Thymus (tissue), 11 donors: ENCODE data around the gene P3H2. TPM values are rescaled to one million over a fixed set of nuclear protein-coding genes. Genes with fewer than 3 reads are reported as not detected.
"Not testable (repeated sequence)": the region's sequence is repeated elsewhere in the genome, so short reads cannot be mapped to it uniquely, and the experiment has no call there.

Source experiments
- DNase-seq, 9 donors: peaks; one replicate each; pipeline ENCODE4 v3.0.0-alpha.2; 2013; ENCODE audit warnings: low spot score in 9 of 9, low read depth in 6 of 9, missing footprints in 1 of 9
- H3K27ac ChIP-seq, 2 donors: one replicate each; pipeline ENCODE4 v1.5.1; 2013; ENCODE audit warnings: control low read depth in 1 of 2, low read depth in 1 of 2, low read length in 1 of 2, mild to moderate bottlenecking in 1 of 2, moderate library complexity in 1 of 2
- H3K27me3 ChIP-seq, 2 donors: one replicate each; pipeline ENCODE4 v1.5.1; 2013; ENCODE audit warnings: low read length in 1 of 2; ENCODE audit not compliant: control insufficient read depth in 2 of 2, insufficient read depth in 1 of 2
- H3K36me3 ChIP-seq, 2 donors: one replicate each; pipeline ENCODE4 v1.5.1; 2013; ENCODE audit warnings: low read length in 1 of 2, mild to moderate bottlenecking in 1 of 2, moderate library complexity in 1 of 2; ENCODE audit not compliant: control insufficient read depth in 2 of 2, insufficient read depth in 2 of 2
- H3K4me1 ChIP-seq, 2 donors: one replicate each; pipeline ENCODE4 v1.5.1; 2013; ENCODE audit warnings: low read length in 2 of 2; ENCODE audit not compliant: control insufficient read depth in 2 of 2, insufficient read depth in 2 of 2
- H3K4me3 ChIP-seq, 2 donors: one replicate each; pipeline ENCODE4 v1.5.1; 2013; ENCODE audit warnings: low read length in 2 of 2, control low read depth in 1 of 2, mild to moderate bottlenecking in 1 of 2
- H3K9me3 ChIP-seq, 2 donors: one replicate each; pipeline ENCODE4 v1.5.1; 2013; ENCODE audit warnings: low read length in 1 of 2, mild to moderate bottlenecking in 1 of 2; ENCODE audit not compliant: control insufficient read depth in 2 of 2, insufficient read depth in 1 of 2
- WGBS: extraction: QIAGEN DNeasy Blood & Tissue Kit; methylation state at CpG from one replicate; pipeline ENCODE4 v1.1.7; 2013; 5-methylcytosine and 5-hydroxymethylcytosine counted together
- polyA plus RNA-seq: library from polyadenylated mRNA; stranded (reverse); fragments of 200-250 nt; gene quantifications from one replicate; pipeline ENCODE4 v1.2.3, GENCODE V29; 2013
- total RNA-seq: library from RNA; stranded (reverse); fragments of 120-200 nt; gene quantifications from one replicate; pipeline ENCODE4 v1.2.4, GENCODE V29; 2013
- donor health status: healthy.

P3H2 gene
- total and polyA plus RNA-seq, 2 donors = 5.9 to 8.0 TPM

GRCh38 chr3:190083635-190084034 is 37.1 kb downstream of the P3H2 start:
- 89% methylated on average over 3 of the region's 3 CpGs for WGBS
- DNase-seq = no peak
- H3K27me3 ChIP-seq = no peaks in the 10 kb centered on the region
- H3K27ac ChIP-seq = no peak overlapping the region
- no peak overlapping the region for H3K4me3 ChIP-seq
- no peaks in the 10 kb centered on the region for H3K4me1 ChIP-seq
- no peaks in the 10 kb centered on the region for H3K36me3 ChIP-seq
- no peaks in the 10 kb centered on the region for H3K9me3 ChIP-seq

DNA sequence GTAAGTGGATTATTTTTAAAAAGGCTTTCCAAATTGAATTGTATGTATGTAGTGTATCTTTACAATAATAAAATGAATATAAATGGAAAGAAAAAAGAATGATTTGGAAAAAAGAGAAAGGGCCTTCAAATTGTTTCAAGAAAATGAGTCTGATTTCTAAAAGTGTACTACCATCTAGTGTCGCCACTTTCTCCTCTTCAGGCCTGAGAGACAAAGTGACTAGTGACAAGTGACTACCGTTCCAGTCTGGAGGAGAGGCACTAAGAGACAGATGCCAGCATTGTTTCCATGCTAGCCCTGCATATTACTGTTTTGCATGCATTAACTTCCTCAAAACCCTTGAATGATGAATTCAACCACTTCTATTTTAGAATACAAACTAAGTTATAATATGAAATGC is 39.3 kb downstream of the P3H2 start:
- Histone ChIP-seq H3K4me3 (no peak overlapping the region), H3K27me3 (no peaks in the 10 kb centered on the region), H3K36me3 (no peaks in the 10 kb centered on the region), H3K27ac (no peak overlapping the region), H3K9me3 (no peaks in the 10 kb centered on the region), H3K4me1 (no peaks in the 10 kb centered on the region)
- no peak for DNase-seq
- 91% methylated on average over 2 of the region's 2 CpGs for WGBS

- not testable (repeated sequence) for DNase-seq, H3K27ac ChIP-seq, H3K4me1 ChIP-seq, H3K27me3 ChIP-seq, H3K36me3 ChIP-seq, H3K9me3 ChIP-seq, H3K4me3 ChIP-seq
- 100% methylated on average over 2 of the region's 2 CpGs for WGBS
Observed at GRCh38 chr3:190079173-190079572, 41.5 kb downstream of the P3H2 start.

DNA sequence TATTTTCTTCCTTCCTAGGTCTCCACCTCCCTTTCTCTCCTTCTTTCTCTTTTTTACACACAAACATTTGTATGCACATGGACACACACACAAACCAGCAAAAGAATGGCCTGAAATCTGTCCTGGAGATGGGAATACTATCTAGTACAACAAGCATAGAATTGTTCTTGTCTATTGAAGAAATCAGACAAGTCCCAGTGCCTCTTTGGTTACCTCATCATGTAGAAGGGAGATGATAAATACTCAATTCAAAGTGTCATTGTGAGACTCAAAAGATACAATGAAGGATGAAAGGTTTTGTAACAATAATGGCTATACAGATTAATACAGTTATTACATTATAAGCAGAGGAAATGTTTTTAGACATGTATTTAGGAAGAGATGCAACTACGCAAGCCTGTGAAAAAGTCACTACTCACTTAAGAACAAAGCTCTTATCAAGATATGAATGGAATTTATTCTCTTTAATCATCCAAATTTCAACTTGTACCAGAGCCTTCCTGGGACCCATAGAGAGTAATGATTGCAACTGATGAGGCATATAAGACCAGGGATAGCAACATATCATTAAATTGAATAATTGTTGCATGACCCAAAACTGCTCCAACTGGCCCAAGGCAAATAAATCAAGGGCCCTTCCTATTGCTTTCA is 43.2 kb downstream of the P3H2 start:
- Histone ChIP-seq H3K27ac (no peak overlapping the region), H3K4me1 (no peaks in the 10 kb centered on the region), H3K36me3 (no peaks in the 10 kb centered on the region), H3K9me3 (no peaks in the 10 kb centered on the region), H3K27me3 (no peaks in the 10 kb centered on the region), H3K4me3 (no peak overlapping the region)
- DNase-seq = no peak
- WGBS = 97% methylated on average over 1 of the region's 1 CpG

DNA sequence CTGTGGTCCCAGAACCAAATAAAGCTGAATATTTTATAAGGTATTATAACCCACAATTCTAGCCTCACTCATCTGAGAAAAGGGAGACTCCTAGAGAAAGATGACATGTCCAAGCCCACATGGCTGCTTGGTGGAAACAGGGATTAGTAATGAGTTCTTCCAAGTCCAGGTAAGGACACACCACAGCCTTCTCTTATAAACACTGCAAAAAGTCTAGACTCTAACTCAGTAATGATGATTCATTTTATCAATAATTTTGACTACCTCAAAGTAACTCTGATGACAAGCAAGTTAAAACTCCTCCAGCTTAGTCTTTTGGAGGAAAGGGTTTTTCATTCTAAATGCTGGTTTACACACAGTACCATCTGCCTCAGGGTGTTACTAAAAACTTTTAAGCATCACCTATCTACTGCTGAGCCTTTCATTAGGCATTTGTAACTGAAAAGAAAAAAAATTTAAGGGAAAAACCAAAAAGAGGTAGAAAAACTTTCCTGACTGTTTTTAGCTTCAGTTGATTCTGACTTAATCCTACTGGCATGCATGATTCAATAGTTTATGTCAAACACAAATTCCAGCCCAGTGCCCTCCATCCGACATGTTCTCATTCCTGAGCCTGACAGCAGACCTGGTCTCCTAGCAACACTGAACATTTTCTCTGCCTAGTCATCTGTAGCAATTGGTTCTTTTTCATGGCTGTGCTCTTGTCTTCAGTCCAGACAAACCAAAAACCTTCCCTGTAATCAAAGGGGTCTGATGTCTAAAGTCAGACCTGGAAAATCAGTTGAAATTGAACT is 43.9 kb downstream of the P3H2 start:
- no peak overlapping the region for H3K4me3 ChIP-seq
- H3K4me1 ChIP-seq = no peaks in the 10 kb centered on the region
- H3K27ac ChIP-seq = peak overlapping the region in 1 of 2 donors; percentile 13
- no peak for DNase-seq
- no peaks in the 10 kb centered on the region for H3K9me3 ChIP-seq
- H3K27me3 ChIP-seq = no peaks in the 10 kb centered on the region
- WGBS = 94% methylated on average over 1 of the region's 1 CpG
- no peaks in the 10 kb centered on the region for H3K36me3 ChIP-seq

DNA sequence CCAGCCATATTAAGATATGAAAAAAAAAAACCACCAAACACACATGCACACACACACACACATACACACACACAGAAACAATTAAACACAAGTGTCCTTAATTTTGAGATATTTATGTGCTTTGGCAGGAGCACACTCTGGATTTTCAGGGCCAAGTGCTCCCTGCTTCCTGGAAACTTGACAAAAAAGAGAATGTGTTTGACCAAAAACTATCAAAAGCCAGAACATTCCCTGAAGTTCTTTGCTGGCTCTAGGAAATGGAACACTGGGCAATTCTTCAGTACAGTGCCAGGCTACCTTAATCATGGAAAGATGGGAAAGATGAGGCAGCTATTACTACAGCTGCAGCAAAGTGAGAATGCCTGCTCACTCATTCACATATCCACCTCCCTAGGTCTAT is 44.6 kb downstream of the P3H2 start:
- DNase-seq = no peak
- no peak overlapping the region for H3K4me3 ChIP-seq

DNA sequence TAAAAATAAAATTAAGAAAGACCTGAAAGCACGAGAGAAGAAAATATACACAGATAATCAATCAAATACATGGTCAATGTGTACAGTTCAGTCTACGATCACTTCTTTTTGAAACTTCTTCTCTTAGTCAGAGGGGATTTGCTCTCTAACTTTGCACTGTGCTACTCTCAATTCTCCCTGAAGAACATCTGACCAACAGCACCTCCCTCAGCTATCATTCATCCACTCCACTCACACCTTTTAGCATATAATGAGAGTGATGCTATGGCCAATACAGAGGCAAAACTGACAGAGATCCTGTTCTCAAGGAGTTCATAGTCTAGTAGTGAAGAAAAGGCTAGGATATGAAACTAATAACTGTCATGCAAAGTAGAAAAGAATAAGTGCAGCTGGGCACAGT is 45.9 kb downstream of the P3H2 start:
- no peak overlapping the region for H3K27ac ChIP-seq
- H3K4me1 ChIP-seq = no peaks in the 10 kb centered on the region
- DNase-seq = no peak
- no peaks in the 10 kb centered on the region for H3K27me3 ChIP-seq
- H3K4me3 ChIP-seq = no peak overlapping the region
- 96% methylated on average over 2 of the region's 2 CpGs for WGBS
- H3K9me3 ChIP-seq = no peaks in the 10 kb centered on the region
- no peaks in the 10 kb centered on the region for H3K36me3 ChIP-seq

More for the DNA sequence above, 44.6 kb downstream of the P3H2 start:
- no peaks in the 10 kb centered on the region for H3K9me3 ChIP-seq
- H3K27ac ChIP-seq = peak overlapping the region in 1 of 2 donors; percentile 13
- H3K4me1 ChIP-seq = no peaks in the 10 kb centered on the region
- no peaks in the 10 kb centered on the region for H3K27me3 ChIP-seq
- no peaks in the 10 kb centered on the region for H3K36me3 ChIP-seq

DNA sequence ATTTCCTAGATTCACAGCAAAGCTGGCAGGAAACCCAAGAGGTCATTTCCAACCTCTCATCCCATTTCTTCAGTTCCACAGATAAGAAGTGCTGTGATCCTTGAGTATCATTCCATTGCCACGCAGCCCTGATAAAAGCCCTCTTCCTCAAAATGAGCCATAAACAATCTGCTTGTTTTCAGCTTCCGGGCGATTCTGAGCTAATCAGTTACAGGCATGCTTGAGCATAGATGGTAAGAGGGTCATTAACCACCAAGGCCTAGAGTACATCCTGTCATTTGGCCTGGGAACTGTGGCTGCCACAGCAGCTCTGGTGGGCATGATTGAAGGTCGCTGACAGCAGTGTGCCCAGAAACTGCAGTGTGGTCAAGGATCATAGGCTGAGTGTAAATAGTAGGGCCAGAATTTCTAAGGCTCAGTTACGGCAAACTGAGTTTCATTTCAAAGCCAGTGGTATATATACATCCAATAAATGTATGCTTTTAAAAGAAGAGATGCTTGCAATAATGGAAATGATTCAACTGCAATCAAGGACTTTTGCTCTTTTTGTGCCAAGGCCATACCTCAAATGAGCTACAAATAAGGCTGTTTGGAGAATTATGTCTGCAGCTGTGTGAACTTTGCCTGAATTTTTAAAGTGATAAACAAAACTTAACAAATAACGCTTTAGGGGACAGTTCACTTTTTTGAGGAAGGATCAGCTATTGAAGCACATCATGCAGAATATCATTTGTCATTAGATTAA is 47.3 kb downstream of the P3H2 start:
- no peak for DNase-seq
- Histone ChIP-seq H3K36me3 (no peaks in the 10 kb centered on the region), H3K4me1 (no peaks in the 10 kb centered on the region), H3K27me3 (no peaks in the 10 kb centered on the region), H3K9me3 (no peaks in the 10 kb centered on the region), H3K27ac (no peak overlapping the region), H3K4me3 (no peak overlapping the region)
- 50% methylated on average over 6 of the region's 6 CpGs for whole genome bisulfite sequencing

GRCh38 chr3:190072856-190073255 is 47.8 kb downstream of the P3H2 start:
- Histone ChIP-seq H3K4me3 (no peak overlapping the region), H3K4me1 (no peaks in the 10 kb centered on the region), H3K27ac (no peak overlapping the region), H3K27me3 (no peaks in the 10 kb centered on the region), H3K9me3 (no peaks in the 10 kb centered on the region), H3K36me3 (no peaks in the 10 kb centered on the region)
- no peak for DNase-seq
- 79% methylated on average over 1 of the region's 1 CpG for WGBS
